GM21717 (cell line): ENCODE results near the gene ERFE.
"Not testable (repeated sequence)": the region's sequence is repeated elsewhere in the genome, so short reads cannot be mapped to it uniquely, and the experiment has no call there.

Experiments
- ATAC-seq: cut with Tn5 transposase; IDR thresholded peaks from one replicate; pipeline ENCODE4 v1.9.1; 2021; ENCODE audit warnings: mild to moderate bottlenecking, moderate library complexity; ENCODE audit not compliant: unreplicated experiment

Gene ERFE, protein sequence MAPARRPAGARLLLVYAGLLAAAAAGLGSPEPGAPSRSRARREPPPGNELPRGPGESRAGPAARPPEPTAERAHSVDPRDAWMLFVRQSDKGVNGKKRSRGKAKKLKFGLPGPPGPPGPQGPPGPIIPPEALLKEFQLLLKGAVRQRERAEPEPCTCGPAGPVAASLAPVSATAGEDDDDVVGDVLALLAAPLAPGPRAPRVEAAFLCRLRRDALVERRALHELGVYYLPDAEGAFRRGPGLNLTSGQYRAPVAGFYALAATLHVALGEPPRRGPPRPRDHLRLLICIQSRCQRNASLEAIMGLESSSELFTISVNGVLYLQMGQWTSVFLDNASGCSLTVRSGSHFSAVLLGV

DNA sequence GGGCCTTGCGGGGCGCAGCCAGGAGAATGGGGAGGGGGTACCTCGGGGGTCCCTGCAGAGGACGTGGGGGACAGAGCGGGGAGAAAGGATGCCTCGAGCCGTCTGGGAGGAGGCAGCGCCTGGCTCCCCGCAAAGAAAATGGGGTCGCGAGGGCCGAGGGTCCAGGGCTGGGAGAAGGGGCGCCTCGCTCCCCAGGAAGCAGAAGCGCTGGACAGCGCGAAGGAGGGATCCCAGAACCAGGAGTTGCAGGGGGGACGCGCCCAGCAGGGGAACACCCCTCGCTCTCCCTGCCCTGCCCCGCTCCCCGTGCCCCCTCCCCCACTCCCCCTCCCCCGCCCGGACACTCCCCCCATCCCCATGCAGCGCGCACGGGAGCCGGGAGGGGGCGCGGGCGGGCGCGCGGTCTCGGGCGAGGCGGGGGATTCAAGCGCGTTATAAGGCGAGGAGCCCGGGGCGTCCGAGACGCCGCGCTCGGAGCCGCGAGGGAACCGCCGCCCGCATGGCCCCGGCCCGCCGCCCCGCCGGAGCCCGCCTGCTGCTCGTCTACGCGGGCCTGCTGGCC is at the start of gene ERFE:
Gene ERFE, plus strand, starts transcription at position 462 of the 562 bp plus-strand sequence. Its CDS starts 38 bp downstream, at position 500.
- ATAC-seq = no peak

DNA sequence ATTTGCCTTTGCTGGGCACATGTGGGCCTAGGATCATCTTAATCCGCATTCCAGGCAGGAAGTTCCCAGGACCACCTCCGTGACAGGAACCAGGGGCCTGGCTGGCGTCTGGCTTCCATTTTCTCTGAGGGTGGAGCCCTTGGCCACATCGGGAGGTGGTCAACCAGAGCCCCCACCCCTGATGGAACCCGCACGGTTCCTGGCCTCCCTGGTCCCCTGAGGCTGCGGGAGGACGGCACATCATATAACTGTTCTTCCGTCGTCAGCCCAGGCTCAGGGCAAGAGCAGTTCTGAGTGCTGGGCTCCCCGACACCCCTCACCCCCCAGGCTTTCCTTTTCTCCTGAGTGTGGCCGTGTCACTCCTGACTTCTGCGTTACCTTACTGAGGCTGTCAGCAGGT is 45.2 kb upstream of the ERFE start:
- no peak for ATAC-seq

DNA sequence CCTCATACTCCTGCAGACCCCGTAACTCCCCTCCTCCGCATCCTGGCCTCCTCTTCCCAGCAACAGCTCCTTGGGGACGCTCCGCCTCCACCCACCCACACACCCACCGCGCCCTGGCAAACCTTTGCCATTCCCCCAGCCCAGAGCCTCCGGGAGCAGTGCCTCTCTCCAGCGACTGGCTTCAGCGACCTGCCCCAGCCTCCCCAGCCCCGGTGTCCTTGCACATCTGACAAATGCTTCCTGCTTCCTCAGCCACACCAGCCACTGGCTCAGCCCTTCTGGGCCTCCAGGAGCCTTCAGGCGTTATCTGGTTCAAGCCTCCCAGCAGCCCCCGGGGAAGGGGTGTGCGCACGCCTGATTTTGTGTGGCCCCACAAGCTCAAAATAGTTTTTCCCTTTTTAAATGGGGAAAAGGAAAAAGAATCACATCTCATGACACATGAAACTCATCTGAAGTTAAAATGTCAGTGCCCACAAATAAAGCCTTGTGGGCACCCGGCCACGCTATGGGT is 44.4 kb upstream of the ERFE start:
- no peak for ATAC-seq

DNA sequence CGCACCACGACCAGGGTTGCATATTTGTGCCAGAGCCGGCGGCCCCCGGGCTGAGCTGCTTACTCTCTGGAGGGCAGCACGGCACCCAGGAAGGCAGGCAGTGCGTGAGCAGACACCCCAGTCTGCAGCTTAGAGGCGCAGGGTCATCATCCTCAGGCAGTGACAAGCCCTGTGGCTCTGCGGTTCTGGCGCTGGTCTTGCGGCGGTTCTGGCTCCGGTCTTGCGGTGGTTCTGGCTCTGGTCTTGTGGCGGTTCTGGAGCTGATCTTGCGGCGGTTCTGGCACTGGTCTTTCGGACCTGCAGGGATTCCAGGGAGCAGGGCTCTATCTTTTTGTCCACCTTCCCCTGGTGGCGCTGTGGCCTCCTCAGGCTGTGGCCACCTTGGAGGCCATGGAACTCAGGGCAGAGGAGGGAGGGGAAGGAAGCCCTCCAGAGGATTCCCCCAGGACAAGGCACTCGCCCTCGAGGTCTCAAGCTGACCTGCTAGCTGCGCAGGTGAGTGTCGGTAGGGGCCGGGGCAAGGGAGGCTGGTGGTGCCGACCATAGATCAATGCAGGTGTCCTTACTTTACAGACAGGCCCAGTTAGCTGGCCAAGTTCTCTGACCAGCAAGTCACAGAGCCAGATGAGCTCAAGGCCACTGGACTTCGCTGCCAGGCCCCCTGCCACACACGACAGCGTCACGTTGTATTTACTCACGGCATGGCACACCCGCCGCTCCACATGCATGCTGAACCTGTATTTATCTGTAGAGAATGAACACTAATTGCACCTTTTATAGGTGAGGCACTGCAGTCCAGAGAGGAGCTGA is 43.7 kb upstream of the ERFE start:
- ATAC-seq = no peak

DNA sequence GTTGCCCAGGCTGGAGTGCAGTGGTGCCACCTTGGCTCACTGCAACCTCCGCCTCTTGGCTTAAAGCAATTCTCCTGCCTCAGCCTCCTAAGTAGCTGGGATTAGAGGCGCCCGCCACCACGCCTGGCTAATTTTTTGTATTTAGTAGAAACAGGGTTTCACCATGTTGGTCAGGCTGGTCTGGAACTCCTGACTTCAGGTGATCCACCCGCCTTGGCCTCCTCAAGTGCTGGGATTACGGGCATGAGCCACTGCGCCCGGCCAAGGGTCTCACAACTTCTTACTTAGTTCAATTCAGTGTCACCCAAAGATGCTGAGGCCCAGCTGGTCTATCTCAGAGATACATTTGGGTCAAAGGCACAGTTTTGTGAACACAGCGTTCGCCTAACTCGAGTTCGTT is 43.1 kb upstream of the ERFE start:
- not testable (repeated sequence) for ATAC-seq

DNA sequence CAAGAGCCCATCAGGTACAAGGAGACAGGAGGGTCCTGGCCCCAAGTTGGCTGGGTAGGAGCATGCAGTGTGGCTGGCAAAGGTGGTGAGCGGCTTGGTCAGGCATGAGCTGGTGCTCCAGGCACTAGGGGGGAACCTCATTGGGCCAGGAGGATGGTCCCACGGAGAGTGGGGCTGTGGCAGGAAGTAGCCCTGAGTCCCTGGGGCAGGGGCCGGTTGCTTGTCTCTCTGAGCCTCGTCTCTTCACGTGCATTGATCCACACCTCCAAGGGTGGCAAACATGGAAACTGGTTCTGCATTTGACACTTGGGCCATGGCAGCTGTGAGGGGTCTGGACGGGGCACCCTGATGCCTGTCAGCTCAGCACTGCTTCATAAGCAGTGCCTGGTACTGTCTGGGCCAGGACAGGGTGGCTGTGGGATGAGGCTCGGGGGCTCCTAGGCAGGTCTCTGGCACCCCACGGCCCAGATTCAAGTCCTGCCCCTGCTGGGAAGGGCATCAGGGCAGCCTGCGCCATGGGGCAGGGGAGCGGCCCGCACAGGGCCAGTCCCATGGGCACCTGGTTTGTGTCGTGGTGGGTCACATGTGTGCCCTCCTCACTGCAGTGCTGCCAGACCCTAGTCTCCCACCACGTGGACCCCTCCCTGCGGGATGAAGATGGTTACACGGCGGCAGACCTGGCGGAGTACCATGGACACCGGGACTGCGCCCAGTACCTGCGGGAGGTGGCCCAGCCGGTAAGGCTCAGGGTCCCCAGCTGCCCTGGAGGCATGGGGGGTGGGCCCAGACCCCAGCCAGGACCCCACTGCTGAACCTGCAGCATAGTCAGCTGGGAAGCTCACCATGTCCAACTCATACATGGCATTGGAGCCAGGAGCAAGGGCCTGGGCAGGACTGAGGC is 42.2 kb upstream of the ERFE start:
- ATAC-seq = no peak

DNA sequence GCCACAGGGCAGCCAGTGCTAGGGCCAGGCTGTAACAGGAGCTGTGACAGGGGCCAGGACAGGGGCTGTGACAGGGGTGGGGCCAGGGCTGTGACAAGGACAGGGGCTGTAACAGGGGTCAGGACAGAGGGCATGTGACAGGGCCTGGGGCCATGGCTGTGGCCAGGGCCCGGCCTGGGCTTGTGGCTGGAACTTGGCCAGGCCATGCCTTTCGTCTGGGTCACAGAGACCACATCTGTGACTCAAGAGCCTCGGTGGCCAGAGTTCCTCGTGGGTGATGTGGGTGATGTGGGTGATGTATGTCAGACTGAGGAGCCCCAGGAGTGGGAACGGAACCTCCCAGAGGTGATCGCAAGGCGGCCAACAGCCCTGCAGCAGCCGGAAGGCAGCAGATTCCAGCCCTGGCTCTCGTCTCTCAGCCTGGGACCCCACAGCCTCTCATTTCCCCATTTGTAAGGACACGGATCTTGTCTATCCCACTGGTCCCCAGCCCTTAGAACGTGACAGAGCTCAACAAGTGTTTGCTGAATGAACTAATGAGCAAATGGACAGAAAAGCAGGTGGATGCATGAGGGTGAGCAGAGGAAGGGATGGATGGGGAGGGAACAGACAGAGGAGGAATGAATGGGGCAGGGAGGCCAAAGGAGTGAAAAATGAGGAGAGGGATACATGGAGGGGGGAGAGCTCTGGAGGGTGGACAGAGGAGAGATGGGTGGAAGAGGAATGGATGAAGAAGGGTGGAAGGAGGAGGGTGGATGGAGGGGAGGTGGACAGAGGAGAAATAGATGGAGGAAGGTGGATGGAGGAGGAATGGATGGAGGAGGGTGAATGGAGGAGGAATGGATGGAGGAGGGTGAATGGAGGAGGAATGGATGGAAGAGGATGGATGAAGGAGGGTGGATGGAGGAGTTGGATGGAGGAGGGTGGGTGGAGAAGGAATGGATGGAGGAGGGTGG is 41.3 kb upstream of the ERFE start:
- no peak for ATAC-seq

DNA sequence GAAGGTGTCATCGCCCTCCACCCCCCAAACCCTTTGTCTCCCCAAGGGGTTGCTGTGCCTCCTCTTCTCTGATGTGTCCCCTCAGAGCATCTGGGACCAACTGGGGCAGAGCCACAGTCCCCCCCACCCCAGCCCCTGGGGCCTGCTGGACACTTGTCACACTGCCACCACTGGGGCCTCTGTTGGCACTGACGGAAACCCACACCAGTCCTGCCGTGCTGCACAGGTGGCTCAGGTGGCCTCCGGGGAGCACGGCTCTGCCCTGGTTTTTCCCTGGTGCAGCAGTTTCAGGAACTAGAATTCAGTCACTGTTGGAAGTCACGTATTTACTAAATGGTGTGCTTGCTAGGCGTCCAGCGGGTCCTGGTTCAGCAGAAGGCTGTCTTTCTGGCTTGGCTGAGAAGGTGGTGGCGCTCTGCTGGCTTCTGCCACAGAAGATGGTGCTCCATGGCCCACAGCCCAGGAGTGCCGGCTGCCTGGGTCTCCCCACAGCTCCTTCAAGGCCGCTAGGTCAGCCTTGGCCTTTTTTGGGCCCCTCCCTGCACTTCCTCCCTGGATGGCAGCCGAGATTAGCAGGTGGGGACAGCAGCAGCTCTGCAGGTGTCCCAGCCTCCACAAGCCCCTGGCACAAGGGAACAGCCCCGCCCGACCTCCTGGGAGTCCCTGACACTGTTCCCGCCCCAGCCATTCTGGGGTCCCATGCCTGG is 38.9 kb upstream of the ERFE start:
- no peak for ATAC-seq

DNA sequence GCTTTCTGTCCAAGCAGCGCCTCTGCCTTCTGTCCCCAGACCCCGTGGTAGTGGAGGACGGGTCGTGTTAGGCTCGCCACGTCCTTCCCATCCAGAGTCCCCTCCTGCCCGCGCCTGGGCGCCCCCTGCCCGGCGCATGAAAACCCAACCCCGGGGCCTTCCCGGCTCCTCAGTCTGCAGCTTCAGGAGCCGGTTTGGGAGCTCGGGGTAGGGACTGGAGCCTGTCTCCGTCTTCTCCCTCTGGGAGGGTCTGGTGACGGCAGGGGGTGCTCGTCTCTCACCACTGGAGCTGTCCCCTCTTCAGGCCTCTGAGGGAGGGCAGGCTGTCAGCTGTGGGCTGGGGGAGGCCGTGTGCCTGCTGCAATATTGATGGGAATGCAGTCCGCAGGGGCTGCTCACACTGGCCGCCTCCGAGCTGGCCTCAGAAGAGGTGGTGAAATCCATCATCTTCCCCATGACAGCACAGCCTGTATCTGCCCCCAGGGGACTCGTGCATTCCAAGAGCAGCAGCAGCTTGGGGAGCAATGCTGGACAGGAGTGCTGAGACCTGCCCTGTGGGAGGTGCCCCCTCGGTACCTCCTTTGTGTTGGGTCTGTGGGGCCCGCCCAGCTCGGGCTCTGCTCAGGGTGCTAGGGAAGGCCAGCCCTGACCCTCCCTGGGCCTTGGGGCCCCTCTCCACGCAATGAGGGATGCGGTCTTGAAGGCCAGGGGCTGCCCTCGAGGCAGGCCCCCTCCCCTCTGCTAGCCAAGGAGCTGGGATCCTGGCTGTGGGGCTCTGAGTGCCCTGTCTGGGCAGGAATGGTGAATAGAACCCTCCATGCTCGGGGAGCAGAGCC is 38.1 kb upstream of the ERFE start:
- no peak for ATAC-seq

DNA sequence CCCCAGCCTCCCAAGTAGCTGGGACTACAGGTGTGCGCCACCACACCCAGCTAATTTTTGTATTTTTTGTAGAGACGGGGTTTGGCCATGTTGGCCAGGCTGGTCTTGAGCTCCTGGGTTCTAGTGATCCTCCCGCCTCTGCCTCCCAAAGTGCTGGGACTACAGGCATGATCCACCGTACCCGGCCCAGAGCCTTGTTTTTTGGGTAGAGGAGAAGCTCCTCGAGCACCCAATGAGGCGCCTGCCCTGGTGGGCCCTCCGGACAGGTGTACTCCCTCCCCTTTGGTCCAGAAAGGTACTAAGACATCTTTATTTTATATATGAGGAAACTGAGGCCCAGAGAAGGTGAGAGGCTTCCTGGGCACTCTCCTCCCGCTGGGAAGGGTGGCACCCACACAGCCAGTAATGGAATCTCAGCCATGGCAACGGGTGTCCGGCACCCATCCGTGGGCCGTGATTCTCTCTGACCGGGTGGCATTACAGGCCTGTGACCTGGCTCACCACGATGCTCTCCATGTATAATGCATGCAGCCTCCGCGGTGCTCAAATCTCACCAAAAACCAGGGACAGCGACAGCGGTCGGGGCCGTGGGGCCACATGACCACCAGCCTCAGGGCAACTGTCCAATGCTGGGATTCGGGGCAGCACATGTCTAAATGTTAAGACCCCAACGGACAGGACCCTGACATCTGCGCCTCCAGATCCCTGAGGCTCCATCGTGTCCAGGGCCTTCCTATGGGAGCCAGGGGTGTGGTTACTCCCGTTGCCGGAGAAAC is 37.1 kb upstream of the ERFE start:
- ATAC-seq = no peak

DNA sequence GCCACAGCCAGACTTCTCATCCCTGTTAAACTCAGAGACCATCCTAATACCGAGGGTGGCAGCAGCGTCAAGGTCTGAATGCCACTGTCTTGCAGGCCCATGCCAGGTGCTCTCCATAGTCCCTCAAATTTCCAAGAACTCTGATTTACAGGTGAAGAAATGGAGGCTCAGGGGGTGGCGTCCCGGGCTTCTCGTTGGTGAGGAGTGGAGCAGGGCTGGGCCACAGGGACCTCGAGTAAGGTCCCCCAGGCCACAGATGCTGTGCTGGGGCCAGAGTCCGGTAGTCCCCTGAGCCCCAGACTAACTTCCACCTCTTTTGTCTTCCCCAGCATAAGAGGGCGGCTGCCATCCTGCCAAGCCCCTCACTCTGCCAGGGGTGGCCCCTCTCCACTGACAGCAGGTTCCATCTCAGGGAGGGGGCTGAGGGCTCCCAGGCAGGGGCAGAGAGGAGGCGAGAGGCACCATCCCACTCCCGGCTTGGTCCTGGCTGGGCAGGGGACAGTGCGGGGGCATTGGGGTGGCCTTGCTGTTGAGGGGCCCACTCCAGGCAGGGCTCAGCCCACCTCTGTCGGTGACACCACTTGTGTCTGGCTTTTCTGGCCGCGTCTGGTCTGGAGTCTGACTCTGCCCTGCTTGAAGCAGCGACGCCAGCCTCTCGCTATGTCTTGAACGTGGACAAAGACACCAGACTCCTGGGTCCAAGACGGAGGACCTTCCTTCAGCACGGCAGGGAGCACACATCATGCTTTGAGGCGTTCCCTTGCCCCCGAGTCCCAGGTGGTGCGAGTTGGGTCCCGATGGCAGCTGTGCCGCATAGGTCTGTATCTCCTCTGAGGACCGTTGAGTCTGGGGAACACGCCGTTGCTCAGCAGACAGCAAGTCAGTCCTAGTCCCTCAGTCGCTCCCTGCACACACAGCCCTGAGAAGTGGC is 36.2 kb upstream of the ERFE start:
- ATAC-seq = no peak

DNA sequence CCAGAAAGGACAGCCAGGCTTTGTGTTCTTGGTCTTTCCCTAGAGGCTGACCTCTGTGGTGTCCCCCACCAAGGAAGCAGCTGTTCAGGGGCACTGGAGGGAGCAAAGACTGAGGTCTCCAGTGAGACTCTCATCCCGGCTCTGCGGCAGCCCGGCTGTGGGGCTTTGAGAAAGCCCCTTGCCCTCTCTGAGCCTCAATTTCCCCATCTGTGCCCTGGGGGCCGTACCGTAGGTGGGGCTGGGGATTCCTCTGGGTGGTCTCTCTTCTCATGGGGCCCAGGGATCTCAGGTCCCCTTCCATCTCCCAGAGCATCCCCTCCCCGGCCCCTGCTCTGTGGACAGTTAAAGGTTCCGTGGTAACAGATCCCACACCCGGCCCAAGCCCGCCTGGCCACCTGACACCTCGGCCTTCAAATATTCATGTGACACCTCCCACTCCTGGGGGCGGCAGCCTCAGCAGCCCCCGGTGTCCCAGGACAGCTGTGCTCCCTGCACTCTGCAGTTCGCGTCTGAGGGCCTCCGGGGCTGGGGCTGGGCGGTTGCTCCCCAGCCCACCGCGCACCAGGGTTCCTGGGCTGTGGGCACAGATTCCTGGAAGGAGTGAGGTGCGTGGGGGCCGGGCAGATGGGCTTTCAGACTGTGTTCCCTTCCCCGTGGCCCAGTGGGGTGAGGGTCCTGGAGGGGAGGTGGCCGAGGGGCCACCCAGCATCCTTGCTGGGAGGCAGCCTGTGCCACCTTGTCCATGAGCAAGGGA is 35.4 kb upstream of the ERFE start:
- no peak for ATAC-seq

DNA sequence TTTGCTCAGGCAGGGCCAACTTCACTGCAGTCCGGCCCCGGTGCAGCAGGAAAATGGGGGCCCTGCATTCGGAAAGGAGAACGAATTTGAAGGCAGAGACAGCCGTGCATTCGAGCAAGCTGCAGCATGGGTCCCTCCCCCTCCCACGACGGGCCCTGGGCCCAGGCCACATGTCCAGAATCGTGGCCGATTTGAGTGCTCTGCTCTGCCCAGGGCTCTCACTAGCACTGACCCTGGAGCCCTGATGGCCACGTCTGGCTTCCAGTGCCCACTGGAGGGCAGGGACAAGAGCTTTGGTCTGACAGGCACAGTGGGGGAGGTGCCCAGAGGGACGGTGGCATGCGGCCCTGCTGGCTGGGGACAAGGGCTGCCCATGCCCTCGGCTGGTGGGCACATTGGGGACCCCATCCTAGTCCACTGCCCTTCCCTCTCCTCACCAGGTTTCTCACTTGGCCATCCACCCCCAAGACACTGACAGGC is 34.7 kb upstream of the ERFE start:
- ATAC-seq = no peak

DNA sequence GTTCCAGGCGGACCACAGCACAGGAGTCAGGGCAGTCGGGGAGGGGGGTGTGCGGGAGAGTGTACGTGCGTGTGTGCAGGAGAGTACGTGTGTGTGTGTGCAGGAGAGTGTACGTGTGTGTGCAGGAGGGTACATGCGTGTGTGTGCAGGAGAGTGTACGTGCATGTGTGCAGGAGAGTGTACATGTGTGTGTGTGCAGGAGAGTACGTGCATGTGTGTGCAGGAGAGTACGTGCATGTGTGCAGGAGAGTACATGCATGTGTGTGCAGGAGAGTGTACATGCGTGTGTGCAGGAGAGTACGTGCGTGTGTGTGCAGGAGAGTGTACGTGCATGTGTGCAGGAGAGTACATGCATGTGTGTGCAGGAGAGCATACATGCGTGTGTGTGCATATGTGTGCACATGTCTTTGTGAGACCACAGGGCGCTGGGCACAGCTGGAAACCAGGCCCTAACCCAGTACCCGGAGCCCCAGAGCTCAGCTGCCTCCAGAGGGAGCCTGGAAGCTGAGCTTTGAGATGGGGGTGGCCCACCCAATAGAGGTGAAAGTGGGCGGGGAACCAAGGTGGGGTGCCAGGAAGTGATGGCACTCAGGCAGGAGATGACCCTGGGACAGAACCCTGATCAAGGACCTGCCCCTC is 34.2 kb upstream of the ERFE start:
- no peak for ATAC-seq
